ENCODE measurements around the gene SCAI.

DNA sequence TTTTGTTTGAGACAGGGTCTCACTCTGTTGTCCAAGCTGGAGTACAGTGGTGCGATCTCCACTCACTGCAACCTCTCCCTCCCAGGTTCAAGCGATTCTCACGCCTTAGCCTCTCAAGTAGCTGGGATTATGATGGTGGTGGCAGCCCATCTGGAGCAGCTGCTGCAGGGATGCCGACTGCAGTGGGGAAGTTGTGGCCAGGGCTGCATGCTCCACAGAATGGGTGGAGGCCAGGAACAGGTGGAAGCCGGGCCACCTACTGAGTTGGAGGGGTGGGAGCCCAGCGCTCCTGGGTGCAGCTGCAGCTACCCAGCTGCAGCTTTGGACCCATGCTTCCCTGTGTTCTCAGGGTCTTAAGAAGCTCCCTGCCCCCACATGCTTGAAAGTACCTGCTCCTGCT lies 99.7 kb downstream of the SCAI start:
- no peak for TF ChIP-seq SMARCA4 (IDR thresholded peaks at IDR 0.05)
- TF ChIP-seq, protein P1, sequence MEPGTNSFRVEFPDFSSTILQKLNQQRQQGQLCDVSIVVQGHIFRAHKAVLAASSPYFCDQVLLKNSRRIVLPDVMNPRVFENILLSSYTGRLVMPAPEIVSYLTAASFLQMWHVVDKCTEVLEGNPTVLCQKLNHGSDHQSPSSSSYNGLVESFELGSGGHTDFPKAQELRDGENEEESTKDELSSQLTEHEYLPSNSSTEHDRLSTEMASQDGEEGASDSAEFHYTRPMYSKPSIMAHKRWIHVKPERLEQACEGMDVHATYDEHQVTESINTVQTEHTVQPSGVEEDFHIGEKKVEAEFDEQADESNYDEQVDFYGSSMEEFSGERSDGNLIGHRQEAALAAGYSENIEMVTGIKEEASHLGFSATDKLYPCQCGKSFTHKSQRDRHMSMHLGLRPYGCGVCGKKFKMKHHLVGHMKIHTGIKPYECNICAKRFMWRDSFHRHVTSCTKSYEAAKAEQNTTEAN (CRISPR knock-in tag; IDR thresholded peaks at IDR 0.05) = no peak

All from K562 (cell line).